ENCODE results near the gene PER3.
A peak's percentile ranks its signal among the peaks of the same experiment; 100 is the strongest.

PER3 gene

GRCh38 chr1:7795406-7795805 is 11.3 kb downstream of the PER3 start:
- Histone ChIP-seq H3K36me3 (ENCODE audit: insufficient read depth, low read length) (no peaks in the 10 kb centered on the region), H2AFZ (ENCODE audit: low read depth, low read length) (no peak overlapping the region), H3K4me1 (ENCODE audit: insufficient read depth, low read length) (no peaks in the 10 kb centered on the region), H3K4me3 (ENCODE audit: low read depth in 1 of 2, low read length in 2 of 2) (no peak overlapping the region), H3K27me3 (ENCODE audit: insufficient read depth, low read length, poor library complexity) (no peaks in the 10 kb centered on the region), H4K20me1 (ENCODE audit: insufficient read depth, low read length) (no peaks in the 10 kb centered on the region), H3K9me3 (ENCODE audit: insufficient read depth, low read length, severe bottlenecking) (peaks cover 20% of the 10 kb centered on the region), H3K79me2 (ENCODE audit: insufficient read depth, low read length) (no peaks in the 10 kb centered on the region), H3K9ac (ENCODE audit: low read depth, low read length) (no peak overlapping the region), H3K27ac (ENCODE audit: low read length) (no peak overlapping the region), H3K4me2 (ENCODE audit: insufficient read depth, low read length) (no peak overlapping the region)
- ATAC-seq (ENCODE audit: insufficient read depth, low read depth) (no peak), DNase-seq (no peak)
- no peak for TF ChIP-seq CTCF (IDR thresholded peaks at IDR 0.05; ENCODE audit: borderline replicate concordance, extremely low read depth, low read length, poor library complexity, severe bottlenecking)
- TF ChIP-seq EZH2 (IDR thresholded peaks at IDR 0.05; ENCODE audit: borderline replicate concordance, low read depth, low read length, severe bottlenecking): no peak

DNA sequence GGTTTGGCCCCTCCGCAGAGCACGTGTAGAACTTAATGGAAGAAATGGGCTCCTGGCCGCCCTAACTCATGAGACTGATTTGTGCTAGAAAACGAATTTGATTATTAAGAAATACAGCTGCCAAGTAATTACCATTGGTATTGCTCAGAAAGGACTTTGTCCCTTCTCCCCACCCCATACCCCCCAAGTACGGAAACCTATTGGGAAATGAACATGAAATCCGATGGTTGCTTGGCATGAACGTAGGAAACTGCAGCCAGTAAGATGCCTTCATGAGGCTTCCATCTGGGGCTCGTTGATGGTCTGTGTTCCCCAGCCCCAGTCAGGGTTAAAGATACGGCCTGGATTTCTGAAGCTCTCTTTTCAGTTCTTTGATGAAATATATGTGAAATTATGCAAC is 21.4 kb downstream of the PER3 start:
- no peak for ATAC-seq (ENCODE audit: insufficient read depth, low read depth)
- Histone ChIP-seq H3K79me2 (ENCODE audit: insufficient read depth, low read length) (no peaks in the 10 kb centered on the region), H4K20me1 (ENCODE audit: insufficient read depth, low read length) (no peaks in the 10 kb centered on the region), H3K4me1 (ENCODE audit: insufficient read depth, low read length) (no peaks in the 10 kb centered on the region), H3K9me3 (ENCODE audit: insufficient read depth, low read length, severe bottlenecking) (no peaks in the 10 kb centered on the region), H3K4me3 (ENCODE audit: low read depth in 1 of 2, low read length in 2 of 2) (no peak overlapping the region), H3K27ac (ENCODE audit: low read length) (no peak overlapping the region), H3K27me3 (ENCODE audit: insufficient read depth, low read length, poor library complexity) (no peaks in the 10 kb centered on the region), H3K9ac (ENCODE audit: low read depth, low read length) (no peak overlapping the region), H3K36me3 (ENCODE audit: insufficient read depth, low read length) (no peaks in the 10 kb centered on the region), H3K4me2 (ENCODE audit: insufficient read depth, low read length) (no peak overlapping the region), H2AFZ (ENCODE audit: low read depth, low read length) (no peak overlapping the region)
- TF ChIP-seq EZH2 (IDR thresholded peaks at IDR 0.05; ENCODE audit: borderline replicate concordance, low read depth, low read length, severe bottlenecking) (no peak), CTCF (IDR thresholded peaks at IDR 0.05; ENCODE audit: borderline replicate concordance, extremely low read depth, low read length, poor library complexity, severe bottlenecking) (no peak)
- DNase-seq: no peak

GRCh38 chr1:7808253-7808844 is 24.3 kb downstream of the PER3 start:
- H3K4me3 ChIP-seq (ENCODE audit: low read depth in 1 of 2, low read length in 2 of 2): no peak overlapping the region
- H3K36me3 ChIP-seq (ENCODE audit: insufficient read depth, low read length): no peaks in the 10 kb centered on the region
- H3K9ac ChIP-seq (ENCODE audit: low read depth, low read length): no peak overlapping the region
- ATAC-seq (ENCODE audit: insufficient read depth, low read depth): no peak
- no peak overlapping the region for H3K27ac ChIP-seq (ENCODE audit: low read length)
- no peaks in the 10 kb centered on the region for H3K79me2 ChIP-seq (ENCODE audit: insufficient read depth, low read length)
- H3K4me1 ChIP-seq (ENCODE audit: insufficient read depth, low read length): no peaks in the 10 kb centered on the region
- H2AFZ ChIP-seq (ENCODE audit: low read depth, low read length): no peak overlapping the region
- no peaks in the 10 kb centered on the region for H4K20me1 ChIP-seq (ENCODE audit: insufficient read depth, low read length)
- peaks cover 4% of the 10 kb centered on the region for H3K9me3 ChIP-seq (ENCODE audit: insufficient read depth, low read length, severe bottlenecking)
- H3K4me2 ChIP-seq (ENCODE audit: insufficient read depth, low read length): no peak overlapping the region
- H3K27me3 ChIP-seq (ENCODE audit: insufficient read depth, low read length, poor library complexity): no peaks in the 10 kb centered on the region
- no peak for DNase-seq
- TF ChIP-seq EZH2 (IDR thresholded peaks at IDR 0.05; ENCODE audit: borderline replicate concordance, low read depth, low read length, severe bottlenecking): no peak
- TF ChIP-seq CTCF (IDR thresholded peaks at IDR 0.05; ENCODE audit: borderline replicate concordance, extremely low read depth, low read length, poor library complexity, severe bottlenecking): peak; percentile 64

- H3K36me3 ChIP-seq (ENCODE audit: insufficient read depth, low read length): no peaks in the 10 kb centered on the region
- DNase-seq (no peak), ATAC-seq (ENCODE audit: insufficient read depth, low read depth) (no peak)
Observed at GRCh38 chr1:7809742-7810141, 25.7 kb downstream of the PER3 start.

More at GRCh38 chr1:7809742-7810141, 25.7 kb downstream of the PER3 start:
- H3K27me3 ChIP-seq (ENCODE audit: insufficient read depth, low read length, poor library complexity): no peaks in the 10 kb centered on the region
- H3K79me2 ChIP-seq (ENCODE audit: insufficient read depth, low read length): no peaks in the 10 kb centered on the region
- H3K4me2 ChIP-seq (ENCODE audit: insufficient read depth, low read length): no peak overlapping the region
- H3K27ac ChIP-seq (ENCODE audit: low read length): no peak overlapping the region
- TF ChIP-seq CTCF (IDR thresholded peaks at IDR 0.05; ENCODE audit: borderline replicate concordance, extremely low read depth, low read length, poor library complexity, severe bottlenecking) (no peak), EZH2 (IDR thresholded peaks at IDR 0.05; ENCODE audit: borderline replicate concordance, low read depth, low read length, severe bottlenecking) (no peak)
- H3K9ac ChIP-seq (ENCODE audit: low read depth, low read length): no peak overlapping the region
- H3K4me3 ChIP-seq (ENCODE audit: low read depth in 1 of 2, low read length in 2 of 2): no peak overlapping the region
- H4K20me1 ChIP-seq (ENCODE audit: insufficient read depth, low read length): no peaks in the 10 kb centered on the region
- peaks cover 12% of the 10 kb centered on the region for H3K9me3 ChIP-seq (ENCODE audit: insufficient read depth, low read length, severe bottlenecking)
- no peak overlapping the region for H2AFZ ChIP-seq (ENCODE audit: low read depth, low read length)
- H3K4me1 ChIP-seq (ENCODE audit: insufficient read depth, low read length): no peaks in the 10 kb centered on the region
